Small intestine (tissue), 7 donors: ENCODE results near the gene TRIB2. TPM values are rescaled to one million over a fixed set of nuclear protein-coding genes. Genes with fewer than 3 reads are reported as not detected.

Experiments
- DNase-seq, 2 donors: peaks; one replicate each; pipeline versions ENCODE4 v3.0.0 to v3.0.0-alpha.2; 2013
- FAIRE-seq: peaks from 2 replicates; lab custom pipeline; 2012; peaks lifted over from hg19 to GRCh38; lab: Jason Lieb, UNC
- H3K27ac ChIP-seq, 3 donors: one replicate each; pipeline ENCODE4 v1.5.1; 2013; ENCODE audit warnings: low read length in 2 of 3, mild to moderate bottlenecking in 2 of 3, control low read depth in 1 of 3, inconsistent platforms in 1 of 3, low read depth in 1 of 3, moderate library complexity in 1 of 3
- H3K27me3 ChIP-seq, 3 donors: one replicate each; pipeline ENCODE4 v1.6.1; 2013; ENCODE audit warnings: low read length in 3 of 3, inconsistent platforms in 1 of 3; ENCODE audit not compliant: control insufficient read depth in 3 of 3, insufficient read depth in 3 of 3
- H3K36me3 ChIP-seq, 3 donors: one replicate each; pipeline ENCODE4 v1.6.1; 2013; ENCODE audit warnings: low read length in 3 of 3, inconsistent platforms in 1 of 3, low read depth in 1 of 3, mild to moderate bottlenecking in 1 of 3, moderate library complexity in 1 of 3; ENCODE audit not compliant: control insufficient read depth in 3 of 3, insufficient read depth in 2 of 3
- H3K4me1 ChIP-seq, 3 donors: one replicate each; pipeline ENCODE4 v1.6.1; 2013; ENCODE audit warnings: low read length in 2 of 3, inconsistent platforms in 1 of 3, low read depth in 1 of 3, mild to moderate bottlenecking in 1 of 3, moderate library complexity in 1 of 3; ENCODE audit not compliant: control insufficient read depth in 3 of 3, insufficient read depth in 2 of 3
- H3K4me3 ChIP-seq, 3 donors: one replicate each; pipeline ENCODE4 v1.5.1; 2013; ENCODE audit warnings: low read length in 3 of 3, control low read depth in 1 of 3, inconsistent platforms in 1 of 3, low read depth in 1 of 3, mild to moderate bottlenecking in 1 of 3, moderate library complexity in 1 of 3
- H3K9me3 ChIP-seq, 2 donors: one replicate each; pipeline ENCODE4 v1.6.1; 2013; ENCODE audit warnings: low read depth in 1 of 2, low read length in 1 of 2; ENCODE audit not compliant: control insufficient read depth in 2 of 2, insufficient read depth in 1 of 2
- WGBS, 3 donors: extraction: QIAGEN DNeasy Blood & Tissue Kit; methylation state at CpG; one replicate each; pipeline ENCODE4 v1.1.7; 2013; 5-methylcytosine and 5-hydroxymethylcytosine counted together
- polyA plus RNA-seq, 4 donors: library from polyadenylated mRNA; stranded (reverse) in 3 of 4; unstranded in 1 of 4; fragments of 200-250 nt in 3 of 4; fragments of 120-200 nt in 1 of 4; gene quantifications; one replicate each; pipeline versions ENCODE4 v1.2.1 to v1.2.3, GENCODE V29; 2013
- donor health status: healthy with polysubstance abuse.
- donor health status: control.
- donor health status: control.
- donor health status: Bipolar disorder and iron deficiency.
- donor health status: healthy.

The TRIB2 gene
- polyA plus RNA-seq, 4 donors, result 7.3 to 20.1 (median 13.7) TPM

GRCh38 chr2:12773586-12774394 lies 57.1 kb downstream of the TRIB2 start:
- Histone ChIP-seq H3K36me3 (no peaks in the 10 kb centered on the region), H3K4me3 (no peak overlapping the region), H3K9me3 (no peaks in the 10 kb centered on the region), H3K4me1 (no peaks in the 10 kb centered on the region), H3K27ac (no peak overlapping the region), H3K27me3 (no peaks in the 10 kb centered on the region)
- DNase-seq, result no peak
- WGBS, 3 donors, result 34 to 39% (median 39%) methylated on average over 3 of the region's 3 CpGs
- no peak for FAIRE-seq

GRCh38 chr2:12774395-12774727 lies 57.6 kb downstream of the TRIB2 start:
- FAIRE-seq, result no peak
- 81 to 90% (median 90%) methylated on average over 1 of the region's 1 CpG for WGBS, 3 donors
- no peak for DNase-seq
- H3K4me3 ChIP-seq, result no peak overlapping the region
- no peaks in the 10 kb centered on the region for H3K9me3 ChIP-seq
- H3K36me3 ChIP-seq, result no peaks in the 10 kb centered on the region
- no peaks in the 10 kb centered on the region for H3K4me1 ChIP-seq
- no peak overlapping the region for H3K27ac ChIP-seq
- H3K27me3 ChIP-seq, result no peaks in the 10 kb centered on the region

GRCh38 chr2:12776521-12776961 lies 59.8 kb downstream of the TRIB2 start:
- H3K4me3 ChIP-seq, result no peak overlapping the region
- DNase-seq (no peak), FAIRE-seq (no peak)
- no peaks in the 10 kb centered on the region for H3K36me3 ChIP-seq
- WGBS, 3 donors, result 8 to 48% (median 30%) methylated on average over 1 of the region's 1 CpG
- no peaks in the 10 kb centered on the region for H3K4me1 ChIP-seq
- H3K27ac ChIP-seq, result no peak overlapping the region
- no peaks in the 10 kb centered on the region for H3K27me3 ChIP-seq
- H3K9me3 ChIP-seq, result no peaks in the 10 kb centered on the region

- Histone ChIP-seq H3K4me3 (no peak overlapping the region), H3K36me3 (no peaks in the 10 kb centered on the region), H3K4me1 (no peaks in the 10 kb centered on the region), H3K9me3 (no peaks in the 10 kb centered on the region), H3K27me3 (no peaks in the 10 kb centered on the region), H3K27ac (no peak overlapping the region)
- no peak for FAIRE-seq
- no peak for DNase-seq
- WGBS, 3 donors, result 38 to 44% (median 40%) methylated on average over 6 of the region's 6 CpGs
Observed at GRCh38 chr2:12778369-12778768, 61.6 kb downstream of the TRIB2 start.

- WGBS, 3 donors, result 85 to 88% (median 85%) methylated on average over 12 of the region's 12 CpGs
- Histone ChIP-seq H3K4me3 (no peak overlapping the region), H3K27ac (no peak overlapping the region), H3K36me3 (no peaks in the 10 kb centered on the region), H3K9me3 (no peaks in the 10 kb centered on the region), H3K27me3 (no peaks in the 10 kb centered on the region), H3K4me1 (no peaks in the 10 kb centered on the region)
- no peak for FAIRE-seq
- no peak for DNase-seq
Observed at GRCh38 chr2:12778811-12779579, 62.3 kb downstream of the TRIB2 start.

- no peaks in the 10 kb centered on the region for H3K9me3 ChIP-seq
- no peak overlapping the region for H3K27ac ChIP-seq
- H3K36me3 ChIP-seq, result no peaks in the 10 kb centered on the region
- no peaks in the 10 kb centered on the region for H3K27me3 ChIP-seq
- FAIRE-seq (no peak), DNase-seq (no peak)
- no peaks in the 10 kb centered on the region for H3K4me1 ChIP-seq
- no peak overlapping the region for H3K4me3 ChIP-seq
Observed at GRCh38 chr2:12781329-12781728, 64.6 kb downstream of the TRIB2 start.

- FAIRE-seq (no peak), DNase-seq (no peak)
- 56 to 88% (median 87%) methylated on average over 7 of the region's 7 CpGs for WGBS, 3 donors
Observed at GRCh38 chr2:12787891-12788801, 71.4 kb downstream of the TRIB2 start.

GRCh38 chr2:12791906-12792305 lies 75.2 kb downstream of the TRIB2 start:
- no peak overlapping the region for H3K4me3 ChIP-seq
- no peak overlapping the region for H3K27ac ChIP-seq
- no peaks in the 10 kb centered on the region for H3K27me3 ChIP-seq
- peaks cover 0 to 2% of the 10 kb centered on the region in 2 donors for H3K9me3 ChIP-seq
- 78 to 86% (median 83%) methylated on average over 3 of the region's 3 CpGs for WGBS, 3 donors
- peaks cover 0 to 3% (median 0%) of the 10 kb centered on the region in 3 donors for H3K4me1 ChIP-seq
- no peaks in the 10 kb centered on the region for H3K36me3 ChIP-seq
- no peak for FAIRE-seq
- DNase-seq, result no peak

More at GRCh38 chr2:12787891-12788801, 71.4 kb downstream of the TRIB2 start:
- Histone ChIP-seq H3K27ac (peak overlapping the region in 1 of 3 donors; percentile 60), H3K36me3 (no peaks in the 10 kb centered on the region), H3K9me3 (no peaks in the 10 kb centered on the region), H3K4me1 (no peaks in the 10 kb centered on the region), H3K4me3 (no peak overlapping the region), H3K27me3 (no peaks in the 10 kb centered on the region)
